Activated CD4-positive, alpha-beta T cell treated with anti-CD3 and anti-CD28 coated beads, Interleukin-2, amount 10 ng/mL, durations not matched to agents 24 days and 14 days (primary cell): ENCODE measurements around the gene PPM1A. TPM values are rescaled to one million over a fixed set of nuclear protein-coding genes. Genes with fewer than 3 reads are reported as not detected.

ENCODE experiments used
- DNase-seq: peaks from one replicate; pipeline ENCODE4 v3.0.0; 2022
- H3K27ac Mint-ChIP-seq: one replicate; pipeline ENCODE4 v1.8.0; 2022; ENCODE audit warnings: mild to moderate bottlenecking, mixed read lengths
- H3K27me3 Mint-ChIP-seq: one replicate; pipeline ENCODE4 v1.8.0; 2022; ENCODE audit warnings: mixed read lengths
- H3K36me3 Mint-ChIP-seq: one replicate; pipeline ENCODE4 v1.8.0; 2022; ENCODE audit warnings: low read depth, mild to moderate bottlenecking, mixed read lengths
- H3K4me1 Mint-ChIP-seq: one replicate; pipeline ENCODE4 v1.8.0; 2021; ENCODE audit warnings: mixed read lengths
- H3K4me3 Mint-ChIP-seq: one replicate; pipeline ENCODE4 v1.8.0; 2022; ENCODE audit warnings: mild to moderate bottlenecking, moderate library complexity, mixed read lengths
- H3K9me3 Mint-ChIP-seq: one replicate; pipeline ENCODE4 v1.8.0; 2021; ENCODE audit warnings: mixed read lengths
- intact Hi-C: fragments of 100-400 bp; cut with micrococcal nuclease; formaldehyde crosslinking; loops from one replicate; pipeline ENCODE4 v1.15.1; 2023
- total RNA-seq: library from RNA; stranded (reverse); gene quantifications from 2 replicates; pipeline ENCODE4 v1.2.3, GENCODE V29; 2022

The PPM1A gene
- total RNA-seq, 1 donor from 2014 or later, result 43.9 TPM

- intact Hi-C loops, result no loop called here
- H3K36me3 Mint-ChIP-seq, result peaks cover 21% of the 10 kb centered on the region
- H3K27me3 Mint-ChIP-seq, result no peaks in the 10 kb centered on the region
- no peaks in the 10 kb centered on the region for H3K9me3 Mint-ChIP-seq
- H3K4me1 Mint-ChIP-seq, result peaks cover 3% of the 10 kb centered on the region
- no peak overlapping the region for H3K27ac Mint-ChIP-seq
- no peak overlapping the region for H3K4me3 Mint-ChIP-seq
- no peak for DNase-seq
These were observed 16.1 kb downstream of the PPM1A start for GRCh38 chr14:60265163-60265562.

- Mint-ChIP-seq H3K27me3 (no peaks in the 10 kb centered on the region), H3K4me1 (peaks cover 6% of the 10 kb centered on the region), H3K4me3 (no peak overlapping the region), H3K9me3 (no peaks in the 10 kb centered on the region), H3K27ac (no peak overlapping the region), H3K36me3 (peaks cover 18% of the 10 kb centered on the region)
- intact Hi-C loops, result loop anchor here (2.0 kb wide), 1 partner anchor 15 kb away; no protein-coding TSS in a partner anchor
- DNase-seq, result peak; percentile 64
These were observed 17.3 kb downstream of the PPM1A start for GRCh38 chr14:60266021-60266937.

- Mint-ChIP-seq H3K4me1 (peaks cover 8% of the 10 kb centered on the region), H3K4me3 (no peak overlapping the region)
These were observed 23.2 kb downstream of the PPM1A start for GRCh38 chr14:60272177-60272576.

GRCh38 chr14:60273956-60274355, 24.9 kb downstream of the PPM1A start:
- no peaks in the 10 kb centered on the region for H3K9me3 Mint-ChIP-seq
- H3K27me3 Mint-ChIP-seq, result no peaks in the 10 kb centered on the region
- H3K4me1 Mint-ChIP-seq, result peaks cover 12% of the 10 kb centered on the region
- no peak overlapping the region for H3K27ac Mint-ChIP-seq
- intact Hi-C loops, result no loop called here
- H3K4me3 Mint-ChIP-seq, result no peak overlapping the region
- H3K36me3 Mint-ChIP-seq, result peaks cover 11% of the 10 kb centered on the region
- DNase-seq, result no peak

More at GRCh38 chr14:60272177-60272576, 23.2 kb downstream of the PPM1A start:
- no peaks in the 10 kb centered on the region for H3K27me3 Mint-ChIP-seq
- intact Hi-C loops, result no loop called here
- H3K27ac Mint-ChIP-seq, result no peak overlapping the region
- DNase-seq, result no peak
- no peaks in the 10 kb centered on the region for H3K9me3 Mint-ChIP-seq
- H3K36me3 Mint-ChIP-seq, result peaks cover 6% of the 10 kb centered on the region

- no peak for DNase-seq
- Mint-ChIP-seq H3K27ac (no peak overlapping the region), H3K9me3 (no peaks in the 10 kb centered on the region), H3K4me3 (no peak overlapping the region), H3K4me1 (peaks cover 12% of the 10 kb centered on the region), H3K27me3 (no peaks in the 10 kb centered on the region), H3K36me3 (peaks cover 13% of the 10 kb centered on the region)
- intact Hi-C loops, result no loop called here
These were observed 25.4 kb downstream of the PPM1A start for GRCh38 chr14:60274448-60274847.

- peaks cover 17% of the 10 kb centered on the region for H3K36me3 Mint-ChIP-seq
- no peaks in the 10 kb centered on the region for H3K27me3 Mint-ChIP-seq
- H3K9me3 Mint-ChIP-seq, result no peaks in the 10 kb centered on the region
- intact Hi-C loops, result no loop called here
- no peak for DNase-seq
- no peak overlapping the region for H3K27ac Mint-ChIP-seq
- peaks cover 12% of the 10 kb centered on the region for H3K4me1 Mint-ChIP-seq
- no peak overlapping the region for H3K4me3 Mint-ChIP-seq
These were observed 26.9 kb downstream of the PPM1A start for GRCh38 chr14:60275932-60276331.

- Mint-ChIP-seq H3K4me3 (no peak overlapping the region), H3K36me3 (peaks cover 14% of the 10 kb centered on the region), H3K4me1 (peaks cover 9% of the 10 kb centered on the region), H3K27me3 (no peaks in the 10 kb centered on the region), H3K9me3 (no peaks in the 10 kb centered on the region), H3K27ac (no peak overlapping the region)
- intact Hi-C loops, result no loop called here
- no peak for DNase-seq
These were observed 27.3 kb downstream of the PPM1A start for GRCh38 chr14:60276347-60276746.

GRCh38 chr14:60277605-60278190, 28.7 kb downstream of the PPM1A start:
- H3K4me3 Mint-ChIP-seq, result no peak overlapping the region
- H3K4me1 Mint-ChIP-seq, result peaks cover 8% of the 10 kb centered on the region
- H3K9me3 Mint-ChIP-seq, result no peaks in the 10 kb centered on the region
- peaks cover 18% of the 10 kb centered on the region for H3K36me3 Mint-ChIP-seq
- no peaks in the 10 kb centered on the region for H3K27me3 Mint-ChIP-seq
- no peak for DNase-seq
- intact Hi-C loops, result no loop called here
- H3K27ac Mint-ChIP-seq, result no peak overlapping the region

- no peak for DNase-seq
- Mint-ChIP-seq H3K9me3 (no peaks in the 10 kb centered on the region), H3K4me3 (no peak overlapping the region), H3K4me1 (peaks cover 4% of the 10 kb centered on the region), H3K27me3 (no peaks in the 10 kb centered on the region), H3K27ac (no peak overlapping the region), H3K36me3 (peaks cover 24% of the 10 kb centered on the region)
- intact Hi-C loops, result no loop called here
These were observed 29.3 kb downstream of the PPM1A start for GRCh38 chr14:60278350-60278749.

- Mint-ChIP-seq H3K4me1 (no peaks in the 10 kb centered on the region), H3K4me3 (no peak overlapping the region), H3K27ac (no peak overlapping the region), H3K36me3 (peaks cover 36% of the 10 kb centered on the region), H3K27me3 (no peaks in the 10 kb centered on the region), H3K9me3 (no peaks in the 10 kb centered on the region)
- intact Hi-C loops, result loop anchor here (5.0 kb wide), 1 partner anchor 35 kb away; no protein-coding TSS in a partner anchor
- no peak for DNase-seq
These were observed 38.4 kb downstream of the PPM1A start for GRCh38 chr14:60287452-60287851.

GRCh38 chr14:60288279-60288678, 39.3 kb downstream of the PPM1A start:
- Mint-ChIP-seq H3K36me3 (peaks cover 33% of the 10 kb centered on the region), H3K27me3 (no peaks in the 10 kb centered on the region), H3K9me3 (no peaks in the 10 kb centered on the region), H3K27ac (no peak overlapping the region), H3K4me3 (no peak overlapping the region), H3K4me1 (no peaks in the 10 kb centered on the region)
- no peak for DNase-seq
- intact Hi-C loops, result loop anchor here (5.0 kb wide), 1 partner anchor 36 kb away; no protein-coding TSS in a partner anchor

- Mint-ChIP-seq H3K9me3 (no peaks in the 10 kb centered on the region), H3K36me3 (peaks cover 16% of the 10 kb centered on the region), H3K4me1 (no peaks in the 10 kb centered on the region), H3K27ac (no peak overlapping the region), H3K4me3 (no peak overlapping the region), H3K27me3 (no peaks in the 10 kb centered on the region)
- intact Hi-C loops, result no loop called here
- DNase-seq, result no peak
These were observed 45.5 kb downstream of the PPM1A start for GRCh38 chr14:60294411-60295069.

- Mint-ChIP-seq H3K4me3 (no peak overlapping the region), H3K4me1 (no peaks in the 10 kb centered on the region), H3K27ac (no peak overlapping the region), H3K36me3 (no peaks in the 10 kb centered on the region), H3K27me3 (no peaks in the 10 kb centered on the region), H3K9me3 (no peaks in the 10 kb centered on the region)
- DNase-seq, result no peak
- intact Hi-C loops, result no loop called here
These were observed 51.0 kb downstream of the PPM1A start for GRCh38 chr14:60300019-60300418.

GRCh38 chr14:60301685-60302084, 52.7 kb downstream of the PPM1A start:
- Mint-ChIP-seq H3K4me3 (no peak overlapping the region), H3K4me1 (no peaks in the 10 kb centered on the region), H3K36me3 (no peaks in the 10 kb centered on the region), H3K27me3 (no peaks in the 10 kb centered on the region), H3K9me3 (no peaks in the 10 kb centered on the region), H3K27ac (no peak overlapping the region)
- DNase-seq, result no peak
- intact Hi-C loops, result no loop called here
